ENCODE results near the gene PRRC2C. TPM values are rescaled to one million over a fixed set of nuclear protein-coding genes. Genes with fewer than 3 reads are reported as not detected.
"Not testable (repeated sequence)": the region's sequence is repeated elsewhere in the genome, so short reads cannot be mapped to it uniquely, and the experiment has no call there.

PRRC2C gene
- polyA plus RNA-seq, 3 donors: 20.0 to 33.2 (median 26.9) TPM

GRCh38 chr1:171613282-171613681 lies 128.0 kb downstream of the PRRC2C start:
- no peak overlapping the region for H3K27ac ChIP-seq (ENCODE audit: low read depth, low read length)
- WGBS, 3 donors: 79 to 95% (median 93%) methylated on average over 1 of the region's 1 CpG

- H3K27ac ChIP-seq (ENCODE audit: low read depth, low read length): not testable (repeated sequence)
- WGBS, 3 donors: 72 to 87% (median 82%) methylated on average over 14 of the region's 14 CpGs
Observed at GRCh38 chr1:171615122-171615906, 130.0 kb downstream of the PRRC2C start.

- H3K27ac ChIP-seq (ENCODE audit: low read depth, low read length): no peak overlapping the region
- 71 to 78% (median 71%) methylated on average over 2 of the region's 2 CpGs for WGBS, 3 donors
Observed at GRCh38 chr1:171616586-171616985, 131.3 kb downstream of the PRRC2C start.

- WGBS, 3 donors: 45 to 78% (median 71%) methylated on average over 7 of the region's 7 CpGs
- H3K27ac ChIP-seq (ENCODE audit: low read depth, low read length): no peak within 1 kb of the TSS
Observed at GRCh38 chr1:171622152-171622462, 136.8 kb downstream of the PRRC2C start, which contains the start of gene MYOCOS. Gene MYOCOS (plus strand): TSS chr1:171622243. CDS start chr1:171623884, 1,641 bp downstream.

- WGBS, 3 donors: 66 to 78% (median 72%) methylated on average over 9 of the region's 9 CpGs
- H3K27ac ChIP-seq (ENCODE audit: low read depth, low read length): no peak overlapping the region
Observed at GRCh38 chr1:171623651-171624331, 138.5 kb downstream of the PRRC2C start.

GRCh38 chr1:171625225-171625624 lies 139.9 kb downstream of the PRRC2C start:
- no peak overlapping the region for H3K27ac ChIP-seq (ENCODE audit: low read depth, low read length)
- WGBS, 3 donors: 78 to 90% (median 87%) methylated on average over 1 of the region's 1 CpG

GRCh38 chr1:171627020-171627419 lies 141.7 kb downstream of the PRRC2C start:
- H3K27ac ChIP-seq (ENCODE audit: low read depth, low read length): no peak overlapping the region
- 74 to 85% (median 79%) methylated on average over 5 of the region's 5 CpGs for WGBS, 3 donors

- 79 to 91% (median 89%) methylated on average over 2 of the region's 2 CpGs for WGBS, 3 donors
- H3K27ac ChIP-seq (ENCODE audit: low read depth, low read length): no peak overlapping the region
Observed at GRCh38 chr1:171628225-171628624, 142.9 kb downstream of the PRRC2C start.

GRCh38 chr1:171635661-171636060 lies 150.3 kb downstream of the PRRC2C start:
- 85 to 90% (median 88%) methylated on average over 2 of the region's 2 CpGs for WGBS, 3 donors
- H3K27ac ChIP-seq (ENCODE audit: low read depth, low read length): no peak overlapping the region

- 72 to 86% (median 79%) methylated on average over 11 of the region's 11 CpGs for WGBS, 3 donors
Observed at GRCh38 chr1:171636141-171636540, 150.8 kb downstream of the PRRC2C start.

GRCh38 chr1:171637928-171638576 lies 152.7 kb downstream of the PRRC2C start:
- H3K27ac ChIP-seq (ENCODE audit: low read depth, low read length): no peak overlapping the region
- WGBS, 3 donors: 62 to 69% (median 66%) methylated on average over 4 of the region's 4 CpGs

More at GRCh38 chr1:171636141-171636540, 150.8 kb downstream of the PRRC2C start:
- H3K27ac ChIP-seq (ENCODE audit: low read depth, low read length): no peak overlapping the region

- no peak overlapping the region for H3K27ac ChIP-seq (ENCODE audit: low read depth, low read length)
- WGBS, 3 donors: 96 to 100% (median 97%) methylated on average over 1 of the region's 1 CpG
Observed at GRCh38 chr1:171640225-171640624, 154.9 kb downstream of the PRRC2C start.

GRCh38 chr1:171641076-171641864 lies 155.9 kb downstream of the PRRC2C start:
- H3K27ac ChIP-seq (ENCODE audit: low read depth, low read length): no peak overlapping the region
- 59 to 61% (median 60%) methylated on average over 10 of the region's 10 CpGs for WGBS, 3 donors

GRCh38 chr1:171642197-171642596 lies 156.9 kb downstream of the PRRC2C start:
- H3K27ac ChIP-seq (ENCODE audit: low read depth, low read length): no peak overlapping the region
- 88 to 90% (median 89%) methylated on average over 4 of the region's 4 CpGs for WGBS, 3 donors

Other genes starting within 250 kb of the PRRC2C start
- gene FMO1, start 237.0 kb upstream of the PRRC2C start, polyA plus RNA-seq: 10 to 100 TPM in 1 of 3 donors, 1 to 10 TPM in 2; 1.2 to 15.5 (median 2.4) TPM
- gene FMO4, start 171.3 kb upstream of the PRRC2C start, polyA plus RNA-seq: 1 to 10 TPM; 2.1 to 3.6 (median 2.6) TPM
- not detected for gene MYOCOS, start 136.7 kb downstream of the PRRC2C start, polyA plus RNA-seq
- 1 to 10 TPM in 2 of 3 donors, under 1 TPM in 1; 0.47 to 8.1 (median 2.9) TPM for gene MYOC, start 167.2 kb downstream of the PRRC2C start, polyA plus RNA-seq

Measured in adipose tissue (tissue), 3 donors.